Neuronal stem cell (in vitro differentiated cells): ENCODE results near the gene ZNF140.

Source experiments
- DNase-seq: peaks from one replicate; pipeline ENCODE4 v3.0.0-alpha.2; 2013; ENCODE audit warnings: low spot score
- H2AFZ ChIP-seq: one replicate; pipeline ENCODE4 v1.6.1; 2013; ENCODE audit warnings: mild to moderate bottlenecking, low read length, inconsistent platforms
- H2AK5ac ChIP-seq: 2 replicates; pipeline ENCODE4 v1.6.1; 2013; ENCODE audit warnings: low read depth, mild to moderate bottlenecking, inconsistent platforms, low read length, moderate library complexity, mixed read lengths
- H2BK120ac ChIP-seq: 2 replicates; pipeline ENCODE4 v1.6.1; 2013; ENCODE audit warnings: low read depth, mild to moderate bottlenecking, inconsistent platforms, low read length, moderate library complexity, mixed read lengths
- H2BK12ac ChIP-seq: one replicate; pipeline ENCODE4 v1.6.1; 2013; ENCODE audit warnings: low read length, inconsistent platforms
- H2BK15ac ChIP-seq: 2 replicates; pipeline ENCODE4 v1.6.1; 2013; ENCODE audit warnings: mild to moderate bottlenecking, low read length, inconsistent platforms, mixed read lengths
- H2BK5ac ChIP-seq: one replicate; pipeline ENCODE4 v1.6.1; 2013; ENCODE audit warnings: inconsistent platforms, mild to moderate bottlenecking, low read length, moderate library complexity
- H3K14ac ChIP-seq: one replicate; pipeline ENCODE4 v1.6.1; 2013; ENCODE audit warnings: low read length, inconsistent platforms
- H3K18ac ChIP-seq: 2 replicates; pipeline ENCODE4 v1.6.1; 2013; ENCODE audit warnings: low read length, inconsistent platforms
- H3K23ac ChIP-seq: 2 replicates; pipeline ENCODE4 v1.6.1; 2013; ENCODE audit warnings: low read depth, mild to moderate bottlenecking, mixed read lengths, low read length, inconsistent platforms; ENCODE audit not compliant: poor library complexity
- H3K27ac ChIP-seq: replicated peaks from 3 replicates; pipeline ENCODE4 v1.5.1; 2013; ENCODE audit warnings: low read length, inconsistent platforms
- H3K27me3 ChIP-seq, 3 experiments: 2 replicates each; pipeline ENCODE4 v1.6.1; 2013; ENCODE audit warnings: low read length in 3 of 3, mild to moderate bottlenecking in 2 of 3, inconsistent platforms in 1 of 3, low read depth in 1 of 3, mixed read lengths in 1 of 3, moderate library complexity in 1 of 3; ENCODE audit not compliant: control insufficient read depth in 3 of 3, insufficient read depth in 3 of 3
- H3K36me3 ChIP-seq, 2 donors: replicated peaks in 1 of 2; 2 replicates each; pipeline ENCODE4 v1.6.1; 2013; ENCODE audit warnings: low read length in 2 of 2; ENCODE audit not compliant: control insufficient read depth in 2 of 2, insufficient read depth in 2 of 2
- H3K4ac ChIP-seq: 2 replicates; pipeline ENCODE4 v1.6.1; 2013; ENCODE audit warnings: inconsistent platforms, mild to moderate bottlenecking, low read length, moderate library complexity
- H3K4me1 ChIP-seq, 2 donors: 1 replicate in 1 of 2; 2 replicates in 1 of 2; pipeline ENCODE4 v1.6.1; 2013; ENCODE audit warnings: low read length in 2 of 2, low read depth in 1 of 2; ENCODE audit not compliant: control insufficient read depth in 2 of 2, insufficient read depth in 1 of 2
- H3K4me2 ChIP-seq: one replicate; pipeline ENCODE4 v1.6.1; 2013; ENCODE audit warnings: mild to moderate bottlenecking, low read length, inconsistent platforms; ENCODE audit not compliant: insufficient read depth, poor library complexity, severe bottlenecking
- H3K4me3 ChIP-seq, 2 donors: 2 replicates each; pipeline ENCODE4 v1.5.1; 2013; ENCODE audit warnings: low read length in 2 of 2, mild to moderate bottlenecking in 2 of 2, inconsistent platforms in 1 of 2, moderate library complexity in 1 of 2
- H3K79me1 ChIP-seq: one replicate; pipeline ENCODE4 v1.6.1; 2013; ENCODE audit warnings: low read depth, mild to moderate bottlenecking, inconsistent platforms, low read length, moderate library complexity
- H3K9ac ChIP-seq: one replicate; pipeline ENCODE4 v1.6.1; 2013; ENCODE audit warnings: mild to moderate bottlenecking, low read depth, low read length, inconsistent platforms; ENCODE audit not compliant: poor library complexity
- H3K9me3 ChIP-seq, 2 donors: replicated peaks in 1 of 2; 2 replicates each; pipeline versions ENCODE3 to v1.6.1; 2013; ENCODE audit warnings: low read length in 2 of 2, mild to moderate bottlenecking in 2 of 2, inconsistent platforms in 1 of 2, low read depth in 1 of 2, mixed read lengths in 1 of 2, moderate library complexity in 1 of 2; ENCODE audit not compliant: control insufficient read depth in 2 of 2, insufficient read depth in 1 of 2
- H4K8ac ChIP-seq: one replicate; pipeline ENCODE4 v1.6.1; 2013; ENCODE audit warnings: low read depth, mild to moderate bottlenecking, inconsistent platforms, low read length, moderate library complexity
- H4K91ac ChIP-seq: one replicate; pipeline ENCODE4 v1.6.1; 2013; ENCODE audit warnings: low read length, low read depth, mild to moderate bottlenecking, inconsistent platforms; ENCODE audit not compliant: poor library complexity
- WGBS, 2 donors: extraction: QIAGEN DNeasy Blood & Tissue Kit; methylation state at CpG; one replicate each; pipeline ENCODE4 v1.1.7; 2013; ENCODE audit warnings: missing lambda C conversion rate in 2 of 2, mixed read lengths in 1 of 2; ENCODE audit not compliant: insufficient read length in 2 of 2, insufficient replicate concordance in 1 of 2; ENCODE audit errors: extremely low coverage in 2 of 2; 5-methylcytosine and 5-hydroxymethylcytosine counted together

The ZNF140 gene

DNA sequence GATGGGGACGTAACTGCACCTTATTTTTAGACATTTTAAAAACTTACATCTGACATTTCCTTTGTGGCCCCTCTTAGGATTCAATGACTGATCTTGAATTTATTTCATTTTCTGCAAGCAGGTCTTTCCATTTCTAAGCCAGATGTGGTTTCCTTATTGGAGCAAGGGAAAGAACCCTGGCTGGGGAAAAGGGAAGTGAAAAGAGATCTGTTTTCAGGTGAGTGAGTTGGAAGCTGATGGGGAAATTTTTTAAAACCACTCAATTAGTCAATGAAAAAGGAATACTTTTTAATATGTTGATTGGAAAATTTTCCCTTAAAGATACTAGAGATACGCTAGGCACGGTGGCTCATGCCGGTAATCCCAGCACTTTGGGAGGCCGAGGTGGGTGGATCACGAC lies 2.6 kb downstream of the ZNF140 start:
- Histone ChIP-seq H3K27ac (no peak overlapping the region), H2BK5ac (no peak overlapping the region), H3K36me3 (peaks cover 24 to 70% of the 10 kb centered on the region in 2 donors), H3K23ac (no peak overlapping the region), H3K4me2 (no peak overlapping the region), H3K9ac (no peak overlapping the region), H3K14ac (no peak overlapping the region), H2BK12ac (no peak overlapping the region), H2BK120ac (no peak overlapping the region), H4K91ac (no peak overlapping the region), H3K27me3 (no peaks in the 10 kb centered on the region), H4K8ac (no peak overlapping the region), H3K79me1 (no peaks in the 10 kb centered on the region), H2AK5ac (no peak overlapping the region), H3K4me1 (peaks cover 2 to 3% of the 10 kb centered on the region in 2 donors), H3K4me3 (no peak overlapping the region), H3K9me3 (peaks cover 33 to 76% of the 10 kb centered on the region in 2 donors), H2AFZ (no peak overlapping the region), H3K18ac (no peak overlapping the region), H2BK15ac (no peak overlapping the region), H3K4ac (no peak overlapping the region)
- no CpG with 5 or more reads among the region's 6 CpGs for WGBS, 2 donors
- no peak for DNase-seq

DNA sequence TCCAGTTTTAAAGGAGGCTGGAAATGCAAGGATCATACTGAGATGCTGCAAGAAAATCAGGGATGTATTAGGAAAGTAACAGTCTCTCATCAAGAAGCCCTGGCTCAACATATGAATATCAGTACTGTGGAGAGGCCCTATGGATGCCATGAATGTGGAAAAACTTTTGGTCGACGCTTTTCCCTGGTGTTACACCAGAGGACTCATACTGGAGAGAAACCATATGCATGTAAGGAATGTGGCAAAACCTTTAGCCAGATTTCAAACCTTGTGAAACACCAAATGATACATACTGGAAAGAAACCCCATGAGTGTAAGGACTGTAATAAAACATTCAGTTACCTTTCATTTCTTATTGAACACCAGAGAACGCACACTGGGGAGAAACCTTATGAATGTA lies 24.9 kb downstream of the ZNF140 start:
- H2BK15ac ChIP-seq, result no peak overlapping the region
- H3K4me1 ChIP-seq, result no peaks in the 10 kb centered on the region
- H3K4me3 ChIP-seq, result no peak overlapping the region
- H4K8ac ChIP-seq, result no peak overlapping the region
- H3K79me1 ChIP-seq, result no peaks in the 10 kb centered on the region
- H3K18ac ChIP-seq, result no peak overlapping the region
- no peak overlapping the region for H2BK12ac ChIP-seq
- no peak overlapping the region for H3K4ac ChIP-seq
- no peaks in the 10 kb centered on the region for H3K27me3 ChIP-seq
- no peak overlapping the region for H2BK120ac ChIP-seq
- peaks cover 35 to 98% of the 10 kb centered on the region in 2 donors for H3K9me3 ChIP-seq
- H3K14ac ChIP-seq, result no peak overlapping the region
- H3K4me2 ChIP-seq, result no peak overlapping the region
- H4K91ac ChIP-seq, result no peak overlapping the region
- H2BK5ac ChIP-seq, result no peak overlapping the region
- WGBS, 2 donors, result no CpG with 5 or more reads among the region's 3 CpGs
- no peak for DNase-seq
- H3K9ac ChIP-seq, result no peak overlapping the region
- H2AFZ ChIP-seq, result no peak overlapping the region
- no peak overlapping the region for H3K23ac ChIP-seq
- H3K36me3 ChIP-seq, result peaks cover 19 to 96% of the 10 kb centered on the region in 2 donors
- no peak overlapping the region for H3K27ac ChIP-seq
- H2AK5ac ChIP-seq, result no peak overlapping the region

DNA sequence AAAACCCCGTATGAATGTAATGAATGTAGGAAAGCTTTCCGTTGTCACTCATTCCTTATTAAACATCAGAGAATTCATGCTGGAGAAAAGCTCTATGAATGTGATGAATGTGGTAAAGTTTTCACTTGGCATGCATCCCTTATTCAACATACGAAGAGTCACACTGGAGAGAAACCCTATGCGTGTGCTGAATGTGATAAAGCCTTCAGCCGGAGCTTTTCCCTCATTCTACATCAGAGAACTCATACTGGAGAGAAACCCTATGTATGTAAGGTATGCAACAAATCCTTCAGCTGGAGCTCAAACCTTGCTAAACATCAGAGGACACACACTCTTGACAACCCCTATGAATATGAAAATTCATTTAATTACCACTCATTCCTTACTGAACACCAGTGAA lies 25.5 kb downstream of the ZNF140 start:
- WGBS, 2 donors, result no CpG with 5 or more reads among the region's 5 CpGs
- H3K4me3 ChIP-seq, result no peak overlapping the region

GRCh38 chr12:133107121-133107520 lies 26.4 kb downstream of the ZNF140 start:
- H2BK15ac ChIP-seq, result no peak overlapping the region
- H3K4me3 ChIP-seq, result no peak overlapping the region
- no peak overlapping the region for H2BK12ac ChIP-seq
- DNase-seq, result no peak
- no peak overlapping the region for H2AK5ac ChIP-seq
- H3K27me3 ChIP-seq, result no peaks in the 10 kb centered on the region
- H3K9me3 ChIP-seq, result peaks cover 33 to 97% of the 10 kb centered on the region in 2 donors
- no peak overlapping the region for H4K8ac ChIP-seq
- H2BK5ac ChIP-seq, result no peak overlapping the region
- no peak overlapping the region for H4K91ac ChIP-seq
- no peak overlapping the region for H3K9ac ChIP-seq
- H3K27ac ChIP-seq, result no peak overlapping the region
- H2BK120ac ChIP-seq, result no peak overlapping the region
- no peak overlapping the region for H3K4ac ChIP-seq
- no peak overlapping the region for H3K23ac ChIP-seq
- WGBS, 2 donors, result no CpG with 5 or more reads among the region's 1 CpG
- H3K79me1 ChIP-seq, result no peaks in the 10 kb centered on the region
- no peaks in the 10 kb centered on the region for H3K4me1 ChIP-seq
- no peak overlapping the region for H2AFZ ChIP-seq
- H3K14ac ChIP-seq, result no peak overlapping the region
- no peak overlapping the region for H3K18ac ChIP-seq
- H3K4me2 ChIP-seq, result no peak overlapping the region
- peaks cover 17 to 81% of the 10 kb centered on the region in 2 donors for H3K36me3 ChIP-seq

More for the DNA sequence above, 25.5 kb downstream of the ZNF140 start:
- no peaks in the 10 kb centered on the region for H3K4me1 ChIP-seq
- no peak overlapping the region for H2BK5ac ChIP-seq
- no peak overlapping the region for H3K18ac ChIP-seq
- H3K27ac ChIP-seq, result no peak overlapping the region
- no peak for DNase-seq
- H3K4me2 ChIP-seq, result no peak overlapping the region
- peaks cover 17 to 90% of the 10 kb centered on the region in 2 donors for H3K36me3 ChIP-seq
- no peak overlapping the region for H4K8ac ChIP-seq
- H3K4ac ChIP-seq, result no peak overlapping the region
- H3K9me3 ChIP-seq, result peaks cover 32 to 98% of the 10 kb centered on the region in 2 donors
- H2BK120ac ChIP-seq, result no peak overlapping the region
- H4K91ac ChIP-seq, result no peak overlapping the region
- H2AK5ac ChIP-seq, result no peak overlapping the region
- no peak overlapping the region for H2BK15ac ChIP-seq
- no peak overlapping the region for H2AFZ ChIP-seq
- H2BK12ac ChIP-seq, result no peak overlapping the region
- no peak overlapping the region for H3K23ac ChIP-seq
- no peak overlapping the region for H3K14ac ChIP-seq
- H3K9ac ChIP-seq, result no peak overlapping the region
- no peaks in the 10 kb centered on the region for H3K27me3 ChIP-seq
- no peaks in the 10 kb centered on the region for H3K79me1 ChIP-seq
